A673 (cell line): ENCODE results near the gene FLVCR2.

ENCODE experiments used
- EZH2 ChIP-seq: fragments of 200-600 bp; sonication (generic); IDR thresholded peaks from 2 replicates; pipeline ENCODE4 v1.6.1; 2017; ENCODE audit warnings: borderline replicate concordance, low read depth, mild to moderate bottlenecking, mixed read lengths, antibody characterized with exemption, low read length; ENCODE audit not compliant: poor library complexity, severe bottlenecking
- TF ChIP-seq, protein P1 (sequence below): fragments of 300-800, 200-600 bp; sonication (generic); conservative IDR thresholded peaks from 2 replicates; pipeline ENCODE4 v1.5.1; 2017; ENCODE audit warnings: low read depth, mild to moderate bottlenecking, antibody characterized with exemption, low read length, moderate library complexity, mixed read lengths

DNA sequence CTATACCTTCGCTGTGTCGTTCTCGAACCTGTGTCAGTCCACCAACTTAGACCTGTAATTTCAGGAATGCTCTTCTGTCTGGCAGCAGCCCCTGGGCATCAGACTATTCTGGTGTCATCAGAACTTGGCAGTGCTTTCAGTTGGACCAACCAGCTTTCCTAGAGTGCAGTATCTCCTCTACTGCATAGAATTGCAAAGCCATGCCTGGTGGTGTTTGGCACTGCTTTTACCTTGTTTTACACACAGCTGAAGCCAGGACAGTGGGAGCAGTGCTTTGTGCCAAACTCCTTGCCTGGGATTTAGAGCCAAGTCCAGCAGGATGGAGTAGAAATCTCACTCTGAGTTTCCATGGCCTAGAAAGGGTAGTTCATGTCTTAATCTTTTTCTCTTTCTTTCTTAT, 1.5 kb downstream of the FLVCR2 start:
- TF ChIP-seq, protein P1, sequence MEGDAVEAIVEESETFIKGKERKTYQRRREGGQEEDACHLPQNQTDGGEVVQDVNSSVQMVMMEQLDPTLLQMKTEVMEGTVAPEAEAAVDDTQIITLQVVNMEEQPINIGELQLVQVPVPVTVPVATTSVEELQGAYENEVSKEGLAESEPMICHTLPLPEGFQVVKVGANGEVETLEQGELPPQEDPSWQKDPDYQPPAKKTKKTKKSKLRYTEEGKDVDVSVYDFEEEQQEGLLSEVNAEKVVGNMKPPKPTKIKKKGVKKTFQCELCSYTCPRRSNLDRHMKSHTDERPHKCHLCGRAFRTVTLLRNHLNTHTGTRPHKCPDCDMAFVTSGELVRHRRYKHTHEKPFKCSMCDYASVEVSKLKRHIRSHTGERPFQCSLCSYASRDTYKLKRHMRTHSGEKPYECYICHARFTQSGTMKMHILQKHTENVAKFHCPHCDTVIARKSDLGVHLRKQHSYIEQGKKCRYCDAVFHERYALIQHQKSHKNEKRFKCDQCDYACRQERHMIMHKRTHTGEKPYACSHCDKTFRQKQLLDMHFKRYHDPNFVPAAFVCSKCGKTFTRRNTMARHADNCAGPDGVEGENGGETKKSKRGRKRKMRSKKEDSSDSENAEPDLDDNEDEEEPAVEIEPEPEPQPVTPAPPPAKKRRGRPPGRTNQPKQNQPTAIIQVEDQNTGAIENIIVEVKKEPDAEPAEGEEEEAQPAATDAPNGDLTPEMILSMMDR = no peak
- TF ChIP-seq EZH2 = no peak
